Right atrium auricular region (tissue), 2 donors: ENCODE data around the gene HOXB4. TPM values are rescaled to one million over a fixed set of nuclear protein-coding genes. Genes with fewer than 3 reads are reported as not detected.

ENCODE experiments used
- DNase-seq: peaks from one replicate; pipeline ENCODE4 v3.0.0-alpha.2; 2019; ENCODE audit warnings: low spot score
- H3K27ac ChIP-seq, 2 donors: fragments of 200-600 bp; sonication (generic); 1 replicate in 1 of 2; 2 replicates in 1 of 2; pipeline ENCODE4 v1.5.1; 2016 to 2019
- H3K27me3 ChIP-seq, 2 donors: fragments of 200-600 bp; sonication (generic); one replicate each; pipeline versions ENCODE4 v1.5.1 to v1.6.0; 2017 to 2019
- H3K36me3 ChIP-seq: fragments of 200-600 bp; sonication (generic); one replicate; pipeline ENCODE4 v1.5.1; 2016
- H3K4me1 ChIP-seq, 2 donors: fragments of 200-600 bp; sonication (generic); one replicate each; pipeline versions ENCODE4 v1.5.1 to v1.6.0; 2017 to 2019
- H3K4me3 ChIP-seq, 2 donors: fragments of 200-600 bp; sonication (generic); 1 replicate in 1 of 2; 2 replicates in 1 of 2; pipeline ENCODE4 v1.5.1; 2017 to 2019; ENCODE audit warnings: mild to moderate bottlenecking in 1 of 2, moderate library complexity in 1 of 2
- H3K9me3 ChIP-seq, 2 donors: fragments of 200-600 bp; sonication (generic); one replicate each; pipeline ENCODE4 v1.5.1; 2019
- total RNA-seq, 2 donors: library from RNA; depleted of rRNA; stranded (reverse); fragments of >200 nt; gene quantifications; one replicate each; pipeline ENCODE4 v1.1.0, GENCODE V29; 2016
- TF ChIP-seq, protein P1 (sequence below), 2 donors: fragments of 200-600 bp; sonication (generic); IDR thresholded peaks; one replicate each; pipeline ENCODE4 v1.5.1; 2019; ENCODE audit warnings: antibody characterized with exemption in 2 of 2

HOXB4 gene
- total RNA-seq, 2 donors from 2014 or later: 0.52 to 1.0 TPM

DNA sequence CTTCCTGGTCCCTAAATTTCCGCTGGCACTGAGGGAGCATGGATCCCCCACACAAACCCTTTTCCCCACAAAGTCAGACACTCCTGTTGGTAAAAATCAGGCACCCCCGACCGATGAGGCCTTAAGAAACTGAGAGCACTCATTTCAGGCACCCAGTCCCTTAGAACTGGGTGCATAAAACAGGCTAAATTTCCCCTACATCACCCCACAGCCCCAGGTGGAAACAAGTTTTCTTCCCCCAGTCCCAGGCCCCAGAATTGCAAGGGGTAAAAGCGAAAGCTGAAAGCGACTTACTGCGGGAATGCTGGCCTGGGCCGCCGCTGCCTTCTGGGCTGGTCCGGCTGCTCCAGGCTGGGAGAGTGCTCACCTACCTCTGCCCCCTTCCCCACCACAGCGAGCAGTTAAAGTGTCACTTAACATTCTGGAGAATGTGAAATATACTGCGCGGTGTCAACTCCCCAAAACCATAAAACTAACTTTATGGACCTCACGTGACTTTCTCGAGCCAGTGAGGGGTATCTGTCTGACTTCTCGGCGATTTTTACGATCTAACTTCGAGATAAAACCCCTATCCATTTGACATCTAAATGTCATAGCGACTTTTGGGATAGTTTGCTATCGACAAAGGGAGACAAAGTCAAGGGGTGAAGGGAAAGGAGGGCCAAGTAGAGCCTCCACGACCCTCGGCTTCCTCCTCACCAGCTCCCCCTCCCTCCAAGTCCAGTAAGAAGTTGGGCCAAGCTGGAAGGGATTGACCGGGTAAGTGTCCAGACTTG is 11.9 kb upstream of the HOXB4 start, which contains the start of gene HOXB3:
HOXB3 (minus strand) TSS at position 411 of the 776 bp plus-strand sequence. CDS start 37,767 bp downstream, outside the sequence.
- Histone ChIP-seq H3K36me3 (no peaks in the 10 kb centered on the region), H3K9me3 (no peaks in the 10 kb centered on the region), H3K4me1 (peaks cover 0 to 44% of the 10 kb centered on the region in 2 donors), H3K27me3 (peaks cover 34 to 47% of the 10 kb centered on the region in 2 donors), H3K27ac (no peak within 1 kb of the TSS), H3K4me3 (no peak within 1 kb of the TSS)
- TF ChIP-seq, protein P1, sequence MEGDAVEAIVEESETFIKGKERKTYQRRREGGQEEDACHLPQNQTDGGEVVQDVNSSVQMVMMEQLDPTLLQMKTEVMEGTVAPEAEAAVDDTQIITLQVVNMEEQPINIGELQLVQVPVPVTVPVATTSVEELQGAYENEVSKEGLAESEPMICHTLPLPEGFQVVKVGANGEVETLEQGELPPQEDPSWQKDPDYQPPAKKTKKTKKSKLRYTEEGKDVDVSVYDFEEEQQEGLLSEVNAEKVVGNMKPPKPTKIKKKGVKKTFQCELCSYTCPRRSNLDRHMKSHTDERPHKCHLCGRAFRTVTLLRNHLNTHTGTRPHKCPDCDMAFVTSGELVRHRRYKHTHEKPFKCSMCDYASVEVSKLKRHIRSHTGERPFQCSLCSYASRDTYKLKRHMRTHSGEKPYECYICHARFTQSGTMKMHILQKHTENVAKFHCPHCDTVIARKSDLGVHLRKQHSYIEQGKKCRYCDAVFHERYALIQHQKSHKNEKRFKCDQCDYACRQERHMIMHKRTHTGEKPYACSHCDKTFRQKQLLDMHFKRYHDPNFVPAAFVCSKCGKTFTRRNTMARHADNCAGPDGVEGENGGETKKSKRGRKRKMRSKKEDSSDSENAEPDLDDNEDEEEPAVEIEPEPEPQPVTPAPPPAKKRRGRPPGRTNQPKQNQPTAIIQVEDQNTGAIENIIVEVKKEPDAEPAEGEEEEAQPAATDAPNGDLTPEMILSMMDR (IDR thresholded peaks at IDR 0.05): no peak
- DNase-seq: no peak

DNA sequence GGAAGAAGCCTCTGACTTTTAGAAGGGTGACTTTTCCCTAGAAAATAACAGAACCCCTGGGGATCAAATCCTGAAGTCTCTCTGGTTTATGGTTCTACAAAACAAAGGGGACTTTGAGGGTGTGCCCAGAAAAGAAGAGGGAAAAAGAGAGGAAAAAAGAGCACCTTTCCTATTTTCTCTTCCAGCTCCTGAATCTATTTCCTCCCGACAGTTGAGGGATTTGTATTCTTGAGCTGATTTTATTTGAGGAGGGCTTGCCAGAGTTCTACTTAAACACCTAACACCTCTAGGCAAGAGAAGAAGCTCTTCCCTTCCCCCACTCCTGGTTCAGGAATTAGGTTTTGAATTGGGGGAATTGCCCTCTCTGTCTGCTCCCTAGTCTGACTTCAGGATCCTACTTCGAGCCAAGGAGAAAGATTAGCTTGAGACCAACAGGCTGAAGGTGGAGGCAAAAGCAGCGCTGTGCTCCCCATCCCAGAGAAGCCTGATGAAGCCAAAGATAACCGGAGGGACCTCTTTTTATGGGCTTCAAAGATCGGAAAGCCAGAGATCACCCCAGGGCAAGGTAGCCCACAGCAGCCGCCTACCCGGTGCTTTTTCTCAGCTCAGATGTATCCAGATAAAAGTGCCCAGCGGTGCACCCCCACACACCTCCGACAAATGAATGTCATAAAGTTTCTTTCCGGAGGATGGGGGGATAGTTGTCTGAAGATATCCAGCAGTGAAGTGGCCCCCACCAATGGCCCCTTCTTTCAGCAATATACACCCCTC is 11.1 kb upstream of the HOXB4 start:
- peaks cover 0 to 48% of the 10 kb centered on the region in 2 donors for H3K4me1 ChIP-seq
- TF ChIP-seq, protein P1 (IDR thresholded peaks at IDR 0.05): no peak
- H3K27ac ChIP-seq: no peak overlapping the region
- no peaks in the 10 kb centered on the region for H3K36me3 ChIP-seq
- no peak overlapping the region for H3K4me3 ChIP-seq
- H3K27me3 ChIP-seq: peaks cover 28 to 42% of the 10 kb centered on the region in 2 donors
- H3K9me3 ChIP-seq: no peaks in the 10 kb centered on the region
- no peak for DNase-seq

DNA sequence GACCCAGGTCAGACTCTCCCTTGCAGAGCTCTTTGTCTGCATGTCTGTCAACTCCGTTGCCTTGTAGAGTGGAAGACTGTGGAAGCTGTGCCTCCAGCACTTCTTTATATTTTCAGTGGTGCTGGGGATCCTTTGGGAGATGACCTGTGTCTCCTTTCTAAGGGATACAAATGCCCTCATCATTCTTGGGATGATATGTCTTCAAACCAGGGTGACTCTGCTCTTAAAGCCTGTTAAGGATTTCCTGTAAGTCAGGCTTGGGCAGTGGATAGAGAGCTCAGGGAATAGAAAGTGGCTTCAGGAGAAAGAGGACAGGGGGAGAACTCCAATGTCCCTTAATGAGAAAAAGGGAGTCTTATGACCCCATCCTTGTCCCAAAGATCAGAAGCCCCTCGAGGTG is 10.4 kb upstream of the HOXB4 start:
- no peak for DNase-seq
- H3K36me3 ChIP-seq: no peaks in the 10 kb centered on the region
- no peaks in the 10 kb centered on the region for H3K9me3 ChIP-seq
- TF ChIP-seq, protein P1 (IDR thresholded peaks at IDR 0.05): no peak
- H3K27me3 ChIP-seq: peaks cover 26 to 41% of the 10 kb centered on the region in 2 donors
- no peak overlapping the region for H3K4me3 ChIP-seq
- peaks cover 0 to 41% of the 10 kb centered on the region in 2 donors for H3K4me1 ChIP-seq
- H3K27ac ChIP-seq: no peak overlapping the region

DNA sequence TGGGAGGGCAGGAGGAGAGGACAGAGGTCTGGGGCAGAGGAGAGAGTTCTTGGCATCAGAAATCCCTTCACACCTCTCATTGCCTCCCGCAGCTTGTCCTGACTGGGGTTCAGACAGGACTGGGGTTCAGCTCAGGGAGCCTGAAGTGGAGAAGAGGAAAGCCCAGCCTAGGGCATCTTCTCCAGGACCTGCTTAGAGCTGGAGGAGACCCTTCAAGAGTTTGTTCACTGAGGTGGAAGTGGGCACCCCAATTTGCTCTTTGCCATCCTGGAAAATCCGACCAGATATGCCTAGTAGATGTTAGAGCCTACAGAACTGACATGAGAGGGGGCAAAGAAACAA is 9.9 kb upstream of the HOXB4 start:
- Histone ChIP-seq H3K9me3 (no peaks in the 10 kb centered on the region), H3K27me3 (peaks cover 23 to 37% of the 10 kb centered on the region in 2 donors), H3K4me3 (no peak overlapping the region), H3K4me1 (peaks cover 0 to 36% of the 10 kb centered on the region in 2 donors), H3K27ac (no peak overlapping the region), H3K36me3 (no peaks in the 10 kb centered on the region)
- TF ChIP-seq, protein P1 (IDR thresholded peaks at IDR 0.05): no peak
- DNase-seq: no peak

DNA sequence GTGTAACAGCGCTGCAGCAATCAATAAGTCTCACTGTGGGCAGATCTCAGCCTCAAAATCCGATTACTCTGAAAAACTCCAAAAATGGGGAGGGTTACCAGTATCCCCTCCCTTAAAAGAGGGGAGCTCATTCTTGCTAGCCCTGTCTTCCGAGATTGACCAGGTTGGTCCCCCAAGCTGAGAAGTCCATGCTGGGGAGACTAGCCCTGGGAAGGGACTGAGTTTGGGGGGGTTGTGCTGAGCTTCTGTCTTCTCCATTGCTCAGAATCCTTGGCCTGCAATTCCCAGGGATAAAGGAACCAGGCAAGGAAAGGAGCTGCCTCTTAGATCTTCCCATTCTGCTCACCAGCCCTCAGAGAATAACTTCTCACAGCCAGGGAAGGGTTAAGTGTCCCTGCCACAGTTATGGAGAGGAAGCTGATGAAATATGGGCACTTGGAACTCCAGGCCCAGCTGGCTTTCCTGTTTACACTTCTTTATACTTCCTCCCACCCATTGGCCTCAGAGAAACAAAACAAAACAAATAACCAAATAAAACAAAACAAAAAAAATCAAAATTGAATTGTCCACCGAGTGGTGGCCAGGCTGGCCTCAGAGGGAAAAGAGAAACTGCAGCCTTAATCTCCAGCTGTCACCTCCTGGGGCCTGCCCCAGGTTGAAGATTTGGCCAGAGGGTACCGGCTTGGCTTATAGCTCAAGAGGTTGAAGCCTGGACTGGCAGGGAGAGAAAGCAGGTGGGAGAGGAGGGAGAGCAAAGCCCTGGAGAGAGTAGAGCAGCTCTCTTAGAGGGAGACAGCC is 9.3 kb upstream of the HOXB4 start:
- no peaks in the 10 kb centered on the region for H3K9me3 ChIP-seq

More for the DNA sequence above, 9.3 kb upstream of the HOXB4 start:
- no peaks in the 10 kb centered on the region for H3K36me3 ChIP-seq
- TF ChIP-seq, protein P1 (IDR thresholded peaks at IDR 0.05): no peak
- peaks cover 27 to 39% of the 10 kb centered on the region in 2 donors for H3K27me3 ChIP-seq
- DNase-seq: no peak
- H3K4me3 ChIP-seq: no peak overlapping the region
- H3K4me1 ChIP-seq: peaks cover 0 to 31% of the 10 kb centered on the region in 2 donors
- H3K27ac ChIP-seq: no peak overlapping the region
